NCI-H510A (cell line): ENCODE results near the gene CYB5R3.

Experiments
- DNase-seq: peaks from one replicate; lab custom pipeline; 2025; lab: John Stamatoyannopoulos, UW

The CYB5R3 gene

GRCh38 chr22:42649246-42650099 is at the start of gene CYB5R3:
Gene CYB5R3, minus strand, starts transcription at chr22:42649392. Its CDS starts 77 bp downstream, at chr22:42649315.
- DNase-seq, result peak; percentile 79

- no peak for DNase-seq
These were observed 48.4 kb upstream of the CYB5R3 start for GRCh38 chr22:42697542-42698013.

- DNase-seq, result no peak
These were observed 47.3 kb upstream of the CYB5R3 start for GRCh38 chr22:42696331-42696967.

GRCh38 chr22:42695294-42695693 is 46.1 kb upstream of the CYB5R3 start:
- DNase-seq, result no peak

- no peak for DNase-seq
These were observed 44.8 kb upstream of the CYB5R3 start for GRCh38 chr22:42693763-42694683.

- no peak for DNase-seq
These were observed 44.0 kb upstream of the CYB5R3 start for GRCh38 chr22:42693055-42693762.

- DNase-seq, result no peak
These were observed 43.3 kb upstream of the CYB5R3 start for GRCh38 chr22:42692239-42693054.

- DNase-seq, result no peak
These were observed 42.2 kb upstream of the CYB5R3 start for GRCh38 chr22:42691440-42691839.

- peak; percentile 10 for DNase-seq
These were observed 39.3 kb upstream of the CYB5R3 start for GRCh38 chr22:42688241-42689211.

- DNase-seq, result no peak
These were observed 37.7 kb upstream of the CYB5R3 start for GRCh38 chr22:42686756-42687491.

- no peak for DNase-seq
These were observed 36.9 kb upstream of the CYB5R3 start for GRCh38 chr22:42685941-42686653.

GRCh38 chr22:42684462-42685195 is 35.4 kb upstream of the CYB5R3 start:
- no peak for DNase-seq

- DNase-seq, result no peak
These were observed 34.5 kb upstream of the CYB5R3 start for GRCh38 chr22:42683578-42684283.

- DNase-seq, result no peak
These were observed 33.1 kb upstream of the CYB5R3 start for GRCh38 chr22:42682113-42682851.

GRCh38 chr22:42680648-42681047 is 31.5 kb upstream of the CYB5R3 start:
- DNase-seq, result no peak

GRCh38 chr22:42679691-42680090 is 30.5 kb upstream of the CYB5R3 start:
- DNase-seq, result no peak
